ENCODE measurements around the gene ACRBP.

ACRBP gene

DNA sequence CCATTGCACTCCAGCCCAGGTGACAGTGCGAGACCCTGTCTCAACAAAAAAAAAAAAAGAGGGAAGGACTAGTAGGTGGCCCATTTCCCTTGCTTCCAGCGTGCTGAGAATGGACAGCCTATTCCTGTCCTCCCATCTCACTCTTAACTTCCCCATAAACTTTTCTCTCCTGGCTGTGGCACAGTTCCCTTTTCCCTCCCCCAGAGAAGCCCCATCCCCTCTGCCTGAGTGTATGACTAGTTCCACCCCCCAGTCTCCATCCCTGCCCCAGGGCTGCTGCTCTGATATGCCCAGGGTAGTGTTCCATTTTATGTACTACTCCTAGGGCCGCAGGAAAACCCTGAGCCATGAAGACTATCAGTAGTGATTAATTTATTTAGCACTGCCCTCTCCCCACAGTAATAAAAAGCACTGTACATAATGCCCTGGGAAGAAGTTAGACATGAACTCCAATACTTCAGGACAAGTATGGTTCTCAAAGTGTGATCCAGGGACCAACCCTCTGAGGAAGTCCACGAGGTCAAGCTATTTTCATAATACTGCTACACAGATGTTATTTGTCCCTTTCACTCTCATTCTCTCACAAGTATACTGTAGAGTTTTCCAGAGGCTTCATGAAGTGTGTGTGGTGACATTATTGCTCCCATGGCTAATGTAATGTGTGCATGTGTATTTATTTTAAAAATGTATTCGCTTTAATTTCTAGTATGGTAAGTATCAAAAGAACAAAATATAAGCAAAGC lies 28.6 kb downstream of the ACRBP start:
- TF ChIP-seq EZH2 (IDR thresholded peaks at IDR 0.05) (no peak), POLR2AphosphoS5 (IDR thresholded peaks at IDR 0.05; ENCODE audit: borderline replicate concordance, low read depth, low read length) (no peak), FOXP2 (optimal IDR thresholded peaks at IDR 0.05; ENCODE audit: control extremely low read depth, extremely low read length, insufficient read depth) (no peak)
- no peak for DNase-seq (ENCODE audit: low read depth, low spot score)
- H3K9ac ChIP-seq (ENCODE audit: insufficient read length): no peak overlapping the region

DNA sequence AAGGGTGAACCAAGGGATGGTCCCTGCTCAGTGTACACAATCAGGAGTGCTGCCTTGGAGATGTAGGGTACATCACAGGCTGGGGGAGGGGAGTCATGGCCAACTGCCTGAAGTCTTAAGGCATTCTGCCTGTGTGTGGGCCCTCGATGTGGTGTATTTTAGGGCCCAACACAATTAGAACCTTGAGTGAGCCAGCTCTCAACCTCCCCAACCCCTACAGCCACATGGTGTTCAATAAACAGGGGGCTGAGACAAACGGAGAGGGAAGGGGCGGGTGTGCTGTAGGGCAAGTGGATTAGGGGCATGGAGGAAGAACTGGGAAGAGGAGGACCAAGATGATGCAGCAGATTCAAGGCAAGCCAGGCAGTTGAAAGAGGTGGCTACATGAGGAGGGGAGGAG lies 31.4 kb downstream of the ACRBP start:
- no peak for TF ChIP-seq EZH2 (IDR thresholded peaks at IDR 0.05)
- no peak for TF ChIP-seq POLR2AphosphoS5 (IDR thresholded peaks at IDR 0.05; ENCODE audit: borderline replicate concordance, low read depth, low read length)
- no peak for TF ChIP-seq FOXP2 (optimal IDR thresholded peaks at IDR 0.05; ENCODE audit: control extremely low read depth, extremely low read length, insufficient read depth)
- Histone ChIP-seq H3K4me3 (no peak overlapping the region), H3K9ac (ENCODE audit: insufficient read length) (peak overlapping the region; percentile 45), H3K9me3 (ENCODE audit: low read depth, low read length) (no peaks in the 10 kb centered on the region), H3K27ac (peak overlapping the region; percentile 94), H3K36me3 (ENCODE audit: insufficient read depth, low read length) (no peaks in the 10 kb centered on the region)
- no peak for DNase-seq (ENCODE audit: low read depth, low spot score)

More for the DNA sequence above, 28.6 kb downstream of the ACRBP start:
- H3K4me3 ChIP-seq: no peak overlapping the region
- H3K9me3 ChIP-seq (ENCODE audit: low read depth, low read length): no peaks in the 10 kb centered on the region
- H3K27ac ChIP-seq: no peak overlapping the region
- H3K36me3 ChIP-seq (ENCODE audit: insufficient read depth, low read length): no peaks in the 10 kb centered on the region

- Histone ChIP-seq H3K9me3 (ENCODE audit: low read depth, low read length) (no peaks in the 10 kb centered on the region), H3K9ac (ENCODE audit: insufficient read length) (no peak overlapping the region), H3K27ac (peak overlapping the region; percentile 97), H3K36me3 (ENCODE audit: insufficient read depth, low read length) (no peaks in the 10 kb centered on the region), H3K4me3 (no peak overlapping the region; the same call in 1 of the 2 replicates)
- DNase-seq (ENCODE audit: low read depth, low spot score): no peak
- no peak for TF ChIP-seq POLR2AphosphoS5 (IDR thresholded peaks at IDR 0.05; ENCODE audit: borderline replicate concordance, low read depth, low read length)
- TF ChIP-seq FOXP2 (optimal IDR thresholded peaks at IDR 0.05; ENCODE audit: control extremely low read depth, extremely low read length, insufficient read depth): no peak
- TF ChIP-seq EZH2 (IDR thresholded peaks at IDR 0.05): no peak
Observed at GRCh38 chr12:6614513-6615172, 32.6 kb downstream of the ACRBP start.

GRCh38 chr12:6613776-6614512 lies 33.3 kb downstream of the ACRBP start:
- DNase-seq (ENCODE audit: low read depth, low spot score): no peak
- Histone ChIP-seq H3K36me3 (ENCODE audit: insufficient read depth, low read length) (no peaks in the 10 kb centered on the region), H3K4me3 (no peak overlapping the region; the same call in 1 of the 2 replicates), H3K27ac (peak overlapping the region; percentile 97), H3K9me3 (ENCODE audit: low read depth, low read length) (no peaks in the 10 kb centered on the region), H3K9ac (ENCODE audit: insufficient read length) (no peak overlapping the region)
- TF ChIP-seq FOXP2 (optimal IDR thresholded peaks at IDR 0.05; ENCODE audit: control extremely low read depth, extremely low read length, insufficient read depth) (no peak), EZH2 (IDR thresholded peaks at IDR 0.05) (no peak), POLR2AphosphoS5 (IDR thresholded peaks at IDR 0.05; ENCODE audit: borderline replicate concordance, low read depth, low read length) (peak; percentile 37; the same call in 1 of the 2 replicates)

DNA sequence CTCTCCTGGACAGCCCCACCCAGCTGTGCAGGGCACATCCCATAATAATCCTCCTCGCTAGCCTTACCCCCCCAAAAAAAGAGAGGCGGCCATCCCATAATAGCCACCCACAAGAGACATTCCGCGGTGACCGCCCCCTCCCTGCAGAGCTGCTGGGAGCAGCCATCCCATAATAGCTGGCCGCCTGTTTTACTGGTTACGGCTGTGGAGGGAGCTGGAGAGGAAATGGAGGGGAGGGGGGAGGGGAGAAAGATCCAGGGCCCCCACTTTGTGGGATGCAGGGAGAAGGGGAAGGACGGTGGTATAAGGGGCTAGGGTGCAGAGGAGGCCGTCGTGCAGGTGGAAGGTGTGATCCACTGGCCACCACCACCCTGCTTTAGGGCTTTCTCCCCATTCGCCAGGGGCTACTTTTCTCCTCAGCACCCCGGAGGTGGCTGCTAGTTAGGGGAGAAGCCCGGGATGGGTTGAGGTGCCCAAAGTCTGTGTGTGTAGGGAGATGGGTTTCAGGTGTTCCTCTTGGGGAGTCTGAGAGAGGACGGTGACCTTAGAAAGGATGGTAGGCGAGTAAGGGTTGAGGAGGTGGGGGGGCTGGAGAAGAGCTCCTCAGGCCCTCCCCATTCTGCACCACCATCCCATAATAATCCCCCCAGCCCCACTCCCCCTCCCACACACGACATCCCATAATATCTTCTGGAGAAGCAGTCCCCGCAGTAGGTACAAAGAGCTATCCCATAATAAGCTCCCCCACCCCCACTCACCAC lies 34.0 kb downstream of the ACRBP start:
- Histone ChIP-seq H3K27ac (peak overlapping the region; percentile 97), H3K36me3 (ENCODE audit: insufficient read depth, low read length) (no peaks in the 10 kb centered on the region), H3K9ac (ENCODE audit: insufficient read length) (peak overlapping the region; percentile 59), H3K4me3 (peak overlapping the region; percentile 55), H3K9me3 (ENCODE audit: low read depth, low read length) (no peaks in the 10 kb centered on the region)
- no peak for DNase-seq (ENCODE audit: low read depth, low spot score)
- TF ChIP-seq FOXP2 (optimal IDR thresholded peaks at IDR 0.05; ENCODE audit: control extremely low read depth, extremely low read length, insufficient read depth) (no peak), POLR2AphosphoS5 (IDR thresholded peaks at IDR 0.05; ENCODE audit: borderline replicate concordance, low read depth, low read length) (no peak; the same call in 1 of the 2 replicates), EZH2 (IDR thresholded peaks at IDR 0.05) (no peak)

DNA sequence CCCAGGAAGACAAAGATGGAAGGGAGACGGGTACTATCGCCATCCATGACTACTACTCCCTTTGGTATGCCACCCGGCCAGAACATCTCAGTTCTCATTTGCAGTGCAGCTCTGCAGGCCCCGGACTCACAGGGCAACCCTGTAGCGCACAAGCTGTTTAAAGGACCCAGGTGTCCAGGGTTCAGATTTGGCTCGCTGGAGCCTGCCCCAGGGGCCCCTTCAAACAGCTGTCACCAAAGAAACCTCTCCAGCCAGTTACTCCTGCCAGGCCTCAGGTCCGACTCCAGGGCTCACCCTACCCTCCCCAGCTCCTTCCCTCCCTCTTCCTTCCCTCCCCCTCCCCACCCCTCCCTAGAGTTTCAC lies 34.6 kb downstream of the ACRBP start:
- Histone ChIP-seq H3K4me3 (peak overlapping the region; percentile 55), H3K36me3 (ENCODE audit: insufficient read depth, low read length) (no peaks in the 10 kb centered on the region), H3K9ac (ENCODE audit: insufficient read length) (peak overlapping the region; percentile 59), H3K9me3 (ENCODE audit: low read depth, low read length) (no peaks in the 10 kb centered on the region), H3K27ac (peak overlapping the region; percentile 97)
- no peak for DNase-seq (ENCODE audit: low read depth, low spot score)
- TF ChIP-seq FOXP2 (optimal IDR thresholded peaks at IDR 0.05; ENCODE audit: control extremely low read depth, extremely low read length, insufficient read depth): no peak
- no peak for TF ChIP-seq POLR2AphosphoS5 (IDR thresholded peaks at IDR 0.05; ENCODE audit: borderline replicate concordance, low read depth, low read length)
- no peak for TF ChIP-seq EZH2 (IDR thresholded peaks at IDR 0.05)

DNA sequence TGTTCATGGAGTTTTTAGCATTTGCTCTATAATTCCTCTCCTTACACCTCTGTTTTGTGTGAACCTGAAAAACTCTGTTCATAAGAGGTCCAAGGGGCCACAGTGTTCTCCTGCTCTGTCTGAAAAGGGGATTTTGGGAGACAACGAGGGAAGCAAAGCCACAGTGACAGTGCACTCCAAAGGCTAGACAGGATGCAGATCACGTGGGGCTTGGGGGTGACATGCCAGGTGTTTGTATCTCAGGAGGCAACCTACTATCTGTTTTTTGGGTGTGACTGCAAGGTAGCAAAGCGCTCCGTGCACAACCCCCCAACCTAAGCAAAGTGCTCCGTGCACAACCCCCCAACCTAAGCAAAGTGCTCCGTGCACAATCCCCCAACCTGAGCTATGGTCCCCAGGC lies 35.0 kb downstream of the ACRBP start:
- TF ChIP-seq EZH2 (IDR thresholded peaks at IDR 0.05) (no peak), POLR2AphosphoS5 (IDR thresholded peaks at IDR 0.05; ENCODE audit: borderline replicate concordance, low read depth, low read length) (no peak), FOXP2 (optimal IDR thresholded peaks at IDR 0.05; ENCODE audit: control extremely low read depth, extremely low read length, insufficient read depth) (no peak)
- Histone ChIP-seq H3K36me3 (ENCODE audit: insufficient read depth, low read length) (no peaks in the 10 kb centered on the region), H3K4me3 (no peak overlapping the region; the same call in 1 of the 2 replicates), H3K27ac (peak overlapping the region; percentile 97), H3K9ac (ENCODE audit: insufficient read length) (peak overlapping the region; percentile 4), H3K9me3 (ENCODE audit: low read depth, low read length) (no peaks in the 10 kb centered on the region)
- no peak for DNase-seq (ENCODE audit: low read depth, low spot score)
